GM12874 (cell line): ENCODE data around the gene TMX4.

ENCODE experiments used
- TF ChIP-seq, protein P1 (sequence below): IDR thresholded peaks from 2 replicates; pipeline ENCODE4 v1.5.1; 2011; ENCODE audit warnings: low read depth, mild to moderate bottlenecking, control low read depth, low read length, moderate library complexity; ENCODE audit not compliant: insufficient read depth

Gene TMX4

DNA sequence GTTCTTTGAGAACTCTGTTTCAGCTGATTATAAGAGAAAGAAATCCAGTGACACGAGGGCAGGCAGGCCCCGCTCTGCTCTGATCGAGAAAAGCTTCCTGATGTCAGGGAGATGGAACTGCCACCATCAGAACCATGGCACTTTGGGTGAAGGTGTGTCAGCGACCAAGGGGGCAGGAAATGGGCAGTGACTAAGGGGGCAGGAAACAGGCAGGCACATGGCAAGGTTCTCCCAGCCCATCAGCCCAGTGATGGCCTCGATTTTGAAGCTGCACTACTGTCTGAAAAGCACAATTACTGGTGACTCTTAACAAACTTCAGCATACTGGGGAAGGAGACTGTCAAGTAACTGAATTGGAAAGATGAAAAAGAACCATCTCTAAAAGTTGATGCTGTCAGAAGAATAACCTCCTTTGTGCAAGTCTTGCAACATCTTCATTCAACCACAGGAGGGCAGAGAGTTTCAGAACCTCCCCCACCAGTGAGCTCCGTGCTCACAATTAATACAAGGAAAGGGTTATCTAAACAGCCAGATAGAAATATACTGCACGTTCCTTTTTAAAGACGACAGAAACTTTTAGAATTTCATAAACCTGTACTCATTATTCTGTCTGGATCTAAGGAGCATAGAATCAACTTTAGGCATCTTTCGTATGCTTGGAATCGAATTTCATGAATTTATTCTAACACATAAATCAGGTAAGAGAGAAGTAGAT lies 39.1 kb downstream of the TMX4 start:
- TF ChIP-seq, protein P1, sequence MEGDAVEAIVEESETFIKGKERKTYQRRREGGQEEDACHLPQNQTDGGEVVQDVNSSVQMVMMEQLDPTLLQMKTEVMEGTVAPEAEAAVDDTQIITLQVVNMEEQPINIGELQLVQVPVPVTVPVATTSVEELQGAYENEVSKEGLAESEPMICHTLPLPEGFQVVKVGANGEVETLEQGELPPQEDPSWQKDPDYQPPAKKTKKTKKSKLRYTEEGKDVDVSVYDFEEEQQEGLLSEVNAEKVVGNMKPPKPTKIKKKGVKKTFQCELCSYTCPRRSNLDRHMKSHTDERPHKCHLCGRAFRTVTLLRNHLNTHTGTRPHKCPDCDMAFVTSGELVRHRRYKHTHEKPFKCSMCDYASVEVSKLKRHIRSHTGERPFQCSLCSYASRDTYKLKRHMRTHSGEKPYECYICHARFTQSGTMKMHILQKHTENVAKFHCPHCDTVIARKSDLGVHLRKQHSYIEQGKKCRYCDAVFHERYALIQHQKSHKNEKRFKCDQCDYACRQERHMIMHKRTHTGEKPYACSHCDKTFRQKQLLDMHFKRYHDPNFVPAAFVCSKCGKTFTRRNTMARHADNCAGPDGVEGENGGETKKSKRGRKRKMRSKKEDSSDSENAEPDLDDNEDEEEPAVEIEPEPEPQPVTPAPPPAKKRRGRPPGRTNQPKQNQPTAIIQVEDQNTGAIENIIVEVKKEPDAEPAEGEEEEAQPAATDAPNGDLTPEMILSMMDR: peak; percentile 58

DNA sequence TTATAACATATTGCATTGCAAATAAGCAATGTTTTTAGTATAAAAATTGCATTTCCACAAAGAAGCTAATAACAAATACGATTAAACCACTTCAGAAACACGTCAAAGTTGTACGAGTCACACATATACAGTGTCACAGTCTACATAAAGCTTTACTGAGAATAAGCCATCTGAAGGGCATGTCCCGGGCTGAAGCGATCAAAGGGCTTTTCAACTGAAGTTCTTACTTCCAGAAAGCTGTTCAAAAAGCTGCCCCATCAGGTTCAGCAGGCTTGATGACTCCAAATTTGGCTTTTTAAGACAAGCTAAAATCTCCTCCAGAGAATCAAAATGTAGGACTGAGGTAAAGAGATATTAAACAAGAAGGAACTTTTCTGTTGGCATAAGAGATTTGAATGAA lies 41.9 kb downstream of the TMX4 start:
- TF ChIP-seq, protein P1: no peak

DNA sequence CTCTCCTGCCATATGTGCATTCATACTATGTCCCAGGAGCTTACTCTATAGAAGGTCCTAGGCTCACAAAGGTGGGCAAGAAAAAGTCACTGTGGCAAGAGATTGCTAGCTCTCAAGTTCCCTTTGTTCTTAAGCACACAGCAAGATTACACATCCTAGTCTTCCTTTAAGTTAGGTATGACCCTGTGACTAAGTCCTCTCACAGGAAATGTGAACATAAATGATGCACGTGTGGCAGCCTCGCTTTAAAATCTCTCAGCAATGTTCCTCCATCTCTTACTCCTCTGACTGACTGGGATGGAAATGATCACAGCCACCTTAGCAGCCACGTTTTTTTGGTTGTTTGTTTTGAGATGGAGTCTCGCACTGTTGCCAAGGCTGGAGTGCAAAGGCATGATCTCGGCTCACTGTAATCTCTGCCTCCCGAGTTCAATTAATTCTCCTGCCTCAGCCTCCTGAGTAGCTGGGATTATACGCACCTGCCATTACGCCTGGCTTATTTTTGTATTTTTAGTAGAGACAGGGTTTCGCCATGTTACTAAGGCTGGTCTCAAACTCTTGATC lies 43.6 kb downstream of the TMX4 start:
- TF ChIP-seq, protein P1: no peak

DNA sequence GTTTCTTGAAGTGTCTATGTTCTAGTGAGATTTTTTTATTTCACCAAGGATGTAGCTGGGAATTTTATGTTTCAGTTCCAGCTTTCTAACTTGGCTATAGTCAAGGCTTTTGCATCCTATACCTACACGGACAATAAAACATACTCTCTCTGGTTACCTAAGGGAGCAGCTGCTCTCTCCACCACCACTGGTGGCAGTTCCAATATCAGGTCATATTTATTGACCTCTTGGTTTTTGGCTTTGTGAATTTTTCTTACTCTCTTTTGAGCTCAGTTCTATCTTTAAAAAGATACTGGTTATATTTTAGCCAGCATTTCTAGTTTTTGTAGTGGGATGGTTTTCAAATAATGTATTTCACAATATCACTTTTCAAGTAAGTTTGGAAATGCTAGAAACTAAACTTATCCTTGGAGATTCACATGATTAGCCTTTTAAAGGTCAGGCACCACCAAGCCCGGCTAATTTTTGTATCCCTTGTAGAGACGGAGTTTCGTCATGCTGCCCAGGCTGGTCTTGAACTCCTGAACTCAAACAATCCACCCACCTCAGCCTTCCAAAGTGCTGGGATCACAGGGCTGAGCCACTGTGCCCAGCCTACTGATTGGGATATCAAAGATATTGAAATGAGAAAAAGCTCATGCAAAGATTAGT lies 44.7 kb downstream of the TMX4 start:
- TF ChIP-seq, protein P1: no peak

DNA sequence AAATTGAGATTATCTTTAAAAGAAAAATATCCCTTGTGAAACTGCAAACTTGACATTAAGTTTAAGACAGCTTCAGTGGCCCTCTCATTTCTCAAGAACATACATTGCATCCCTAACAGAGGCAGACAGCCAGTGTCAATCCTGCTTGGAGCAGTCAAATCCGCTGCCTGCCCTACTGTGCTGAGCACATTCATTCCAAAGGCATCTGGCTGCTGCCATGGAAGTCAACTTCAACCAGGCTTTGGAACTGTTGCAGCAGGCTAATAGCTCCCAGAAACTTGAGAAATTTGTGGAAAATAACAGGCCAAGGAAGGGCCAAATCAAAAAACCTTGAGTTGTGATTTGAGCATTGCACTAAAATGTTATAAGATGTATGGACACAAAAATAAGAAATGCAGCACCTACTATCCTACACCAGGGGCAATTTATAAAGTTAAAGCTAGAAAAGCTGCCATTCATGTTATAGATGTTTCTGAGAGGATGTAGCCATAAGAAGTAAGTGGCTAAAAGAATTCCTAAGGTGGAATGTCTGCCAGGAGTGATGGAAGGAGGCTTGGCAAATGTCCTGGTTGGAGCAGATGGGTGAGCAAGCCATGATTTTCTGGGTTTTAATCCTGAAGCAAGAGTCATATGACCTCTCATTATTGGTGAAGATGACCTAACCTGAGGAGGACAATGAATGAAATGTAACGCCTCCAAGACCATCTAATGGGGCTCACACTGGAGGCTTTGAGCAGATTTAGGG lies 47.9 kb downstream of the TMX4 start:
- TF ChIP-seq, protein P1: no peak

DNA sequence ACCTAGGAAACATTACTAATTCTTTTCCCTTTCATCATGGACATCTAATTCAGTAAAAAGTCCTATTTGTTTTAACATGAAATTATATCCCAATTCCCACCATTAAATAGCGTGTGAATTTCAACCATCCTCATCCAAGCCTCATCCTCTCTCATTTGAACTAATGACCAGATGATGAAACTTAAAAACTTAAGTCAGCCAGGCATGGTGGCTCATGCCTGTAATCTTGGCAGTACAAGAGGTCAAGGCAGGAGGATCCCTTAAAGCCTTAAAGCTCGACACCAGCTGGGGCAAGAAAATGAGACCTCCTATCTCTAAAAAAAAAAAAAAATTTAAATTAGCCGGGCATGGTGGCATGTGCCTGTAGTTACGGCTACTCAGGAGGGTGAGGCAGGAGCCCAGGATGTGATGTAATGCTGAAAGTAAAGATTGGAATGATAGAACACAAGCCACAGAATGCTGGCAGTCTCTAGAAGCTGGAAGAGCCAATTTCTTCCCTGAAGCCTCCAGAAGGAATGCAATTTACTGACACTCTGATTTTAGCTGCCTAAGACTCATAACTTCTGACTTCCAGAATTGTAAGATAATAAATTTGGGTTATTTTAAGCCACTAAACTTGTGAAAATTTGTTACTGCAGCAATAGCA lies 52.2 kb downstream of the TMX4 start:
- TF ChIP-seq, protein P1: no peak

DNA sequence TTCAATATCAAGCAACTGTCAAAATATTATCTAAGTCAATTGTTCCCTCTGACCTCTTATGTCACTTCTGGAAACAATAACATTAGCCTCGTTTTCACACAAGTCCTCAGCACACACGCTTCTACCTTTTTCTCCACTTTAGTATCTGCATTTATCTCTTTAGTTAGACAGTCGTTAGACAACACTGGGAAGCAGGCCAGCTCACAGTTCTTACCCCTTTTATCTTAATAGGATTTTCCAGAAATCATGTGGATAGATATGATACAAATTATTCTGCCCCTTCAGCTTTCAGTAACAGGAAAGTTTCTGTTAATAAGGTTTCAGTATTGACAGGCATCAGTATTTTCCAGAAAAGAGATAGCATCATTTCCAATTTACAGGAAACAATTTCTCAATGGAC lies 53.4 kb downstream of the TMX4 start:
- TF ChIP-seq, protein P1: no peak
